A673 (cell line): ENCODE results near the gene LCE2B.

Experiments
- EZH2 ChIP-seq: fragments of 200-600 bp; sonication (generic); IDR thresholded peaks from 2 replicates; pipeline ENCODE4 v1.6.1; 2017; ENCODE audit warnings: borderline replicate concordance, low read depth, mild to moderate bottlenecking, mixed read lengths, antibody characterized with exemption, low read length; ENCODE audit not compliant: poor library complexity, severe bottlenecking
- TF ChIP-seq, protein P1 (sequence below): fragments of 300-800, 200-600 bp; sonication (generic); conservative IDR thresholded peaks from 2 replicates; pipeline ENCODE4 v1.5.1; 2017; ENCODE audit warnings: low read depth, mild to moderate bottlenecking, antibody characterized with exemption, low read length, moderate library complexity, mixed read lengths

- TF ChIP-seq, protein P1, sequence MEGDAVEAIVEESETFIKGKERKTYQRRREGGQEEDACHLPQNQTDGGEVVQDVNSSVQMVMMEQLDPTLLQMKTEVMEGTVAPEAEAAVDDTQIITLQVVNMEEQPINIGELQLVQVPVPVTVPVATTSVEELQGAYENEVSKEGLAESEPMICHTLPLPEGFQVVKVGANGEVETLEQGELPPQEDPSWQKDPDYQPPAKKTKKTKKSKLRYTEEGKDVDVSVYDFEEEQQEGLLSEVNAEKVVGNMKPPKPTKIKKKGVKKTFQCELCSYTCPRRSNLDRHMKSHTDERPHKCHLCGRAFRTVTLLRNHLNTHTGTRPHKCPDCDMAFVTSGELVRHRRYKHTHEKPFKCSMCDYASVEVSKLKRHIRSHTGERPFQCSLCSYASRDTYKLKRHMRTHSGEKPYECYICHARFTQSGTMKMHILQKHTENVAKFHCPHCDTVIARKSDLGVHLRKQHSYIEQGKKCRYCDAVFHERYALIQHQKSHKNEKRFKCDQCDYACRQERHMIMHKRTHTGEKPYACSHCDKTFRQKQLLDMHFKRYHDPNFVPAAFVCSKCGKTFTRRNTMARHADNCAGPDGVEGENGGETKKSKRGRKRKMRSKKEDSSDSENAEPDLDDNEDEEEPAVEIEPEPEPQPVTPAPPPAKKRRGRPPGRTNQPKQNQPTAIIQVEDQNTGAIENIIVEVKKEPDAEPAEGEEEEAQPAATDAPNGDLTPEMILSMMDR: no peak
- TF ChIP-seq EZH2: no peak
Measured at GRCh38 chr1:152683846-152684245, 2.1 kb upstream of the LCE2B start.
